SK-N-SH (cell line): Measurements from ENCODE around the gene CBS. TPM values are rescaled to one million over a fixed set of nuclear protein-coding genes. Genes with fewer than 3 reads are reported as not detected.

Experiments used
- CTCF ChIA-PET: fragments of 300-600, 350-600 bp; formaldehyde crosslinking; extraction: SDS; loops from one replicate; lab custom pipeline; 2021; lab: Yijun Ruan, JAX
- POLR2A ChIA-PET: fragments of 350-600 bp; sonication (Branson Sonifier 250); formaldehyde crosslinking; extraction: SDS; loops from one replicate; lab custom pipeline; 2020; ENCODE audit warnings: antibody characterized with exemption, inconsistent platforms; lab: Yijun Ruan, JAX
- DNase-seq: peaks from one replicate; pipeline ENCODE4 v3.0.0; 2012
- H2AFZ ChIP-seq: fragments of 200-600 bp; sonication (generic); 2 replicates; pipeline ENCODE4 v1.8.1; 2016; ENCODE audit warnings: antibody characterized with exemption, mild to moderate bottlenecking, low read depth
- H3F3A ChIP-seq: fragments of 200-600 bp; sonication (generic); replicated peaks from 2 replicates; pipeline ENCODE3; 2016; ENCODE audit warnings: antibody characterized with exemption, mild to moderate bottlenecking; ENCODE audit not compliant: insufficient read depth
- H3K27ac ChIP-seq, 2 experiments: fragments of 200-500 bp in 1 of 2; fragments of 200-600 bp in 1 of 2; sonication (Bioruptor generic) in 1 of 2; sonication (generic), shearing (Covaris generic) in 1 of 2; 2 replicates each; pipeline versions ENCODE4 v1.5.1 to v1.6.1; 2014 to 2016; ENCODE audit warnings: low read depth in 2 of 2, inconsistent platforms in 1 of 2, low read length in 1 of 2, mild to moderate bottlenecking in 1 of 2, mixed read lengths in 1 of 2
- H3K27me3 ChIP-seq: fragments of 200-600 bp; sonication (generic), shearing (Covaris generic); 2 replicates; pipeline ENCODE4 v1.6.1; 2016; ENCODE audit warnings: mixed run types; ENCODE audit not compliant: insufficient read depth
- H3K36me3 ChIP-seq, 2 experiments: fragments of 200-500 bp in 1 of 2; fragments of 200-600 bp in 1 of 2; sonication (Bioruptor generic) in 1 of 2; sonication (generic) in 1 of 2; replicated peaks in 1 of 2; 2 replicates each; pipeline versions ENCODE3 to v1.5.1; 2014 to 2016; ENCODE audit warnings: low read length in 1 of 2, mild to moderate bottlenecking in 1 of 2; ENCODE audit not compliant: insufficient read depth in 2 of 2, control insufficient read depth in 1 of 2
- H3K4me1 ChIP-seq, 2 experiments: fragments of 200-500 bp in 1 of 2; fragments of 200-600 bp in 1 of 2; sonication (Bioruptor generic) in 1 of 2; sonication (generic), shearing (Covaris generic) in 1 of 2; 2 replicates each; pipeline versions ENCODE4 v1.5.1 to v1.6.1; 2014 to 2016; ENCODE audit warnings: low read depth in 1 of 2, low read length in 1 of 2, mixed run types in 1 of 2; ENCODE audit not compliant: insufficient read depth in 2 of 2, control insufficient read depth in 1 of 2
- H3K4me2 ChIP-seq: fragments of 200-600 bp; sonication (generic), shearing (Covaris generic); 2 replicates; pipeline ENCODE4 v1.6.1; 2017; ENCODE audit warnings: mixed run types
- H3K4me3 ChIP-seq, 2 experiments: fragments of 200-500 bp in 1 of 2; fragments of 200-600 bp in 1 of 2; sonication (Bioruptor generic) in 1 of 2; sonication (generic), shearing (Covaris generic) in 1 of 2; 2 replicates each; pipeline versions ENCODE4 v1.5.1 to v1.8.1; 2014 to 2016; ENCODE audit warnings: low read depth in 2 of 2, inconsistent platforms in 1 of 2, low read length in 1 of 2, mild to moderate bottlenecking in 1 of 2, mixed read lengths in 1 of 2, moderate library complexity in 1 of 2
- H3K79me2 ChIP-seq: fragments of 200-600 bp; sonication (generic); 2 replicates; pipeline ENCODE4 v1.8.1; 2017; ENCODE audit warnings: mild to moderate bottlenecking; ENCODE audit not compliant: insufficient read depth
- H3K9ac ChIP-seq: fragments of 200-600 bp; sonication (generic); 2 replicates; pipeline ENCODE4 v1.6.1; 2017; ENCODE audit warnings: mixed run types
- H3K9me2 ChIP-seq: fragments of 200-600 bp; sonication (generic); 2 replicates; pipeline ENCODE4 v1.6.1; 2017; ENCODE audit warnings: mixed run types
- H3K9me3 ChIP-seq: fragments of 200-600 bp; sonication (generic); 2 replicates; pipeline ENCODE4 v1.6.1; 2017; ENCODE audit warnings: mixed run types, mild to moderate bottlenecking, moderate library complexity
- H4K20me1 ChIP-seq: fragments of 200-600 bp; sonication (generic); 2 replicates; pipeline ENCODE4 v1.6.1; 2017; ENCODE audit warnings: mild to moderate bottlenecking, mixed run types; ENCODE audit not compliant: insufficient read depth
- CHD2 ChIP-seq: fragments of 150-350 bp; IDR thresholded peaks from 2 replicates; pipeline ENCODE4 v1.6.1; 2018; ENCODE audit warnings: low read length; ENCODE audit not compliant: partially characterized antibody
- EP300 ChIP-seq, 2 experiments: IDR thresholded peaks; 2 replicates each; pipeline versions ENCODE4 v1.4.0 to v1.6.1; 2012; ENCODE audit warnings: borderline replicate concordance in 1 of 2, low read depth in 1 of 2, low read length in 1 of 2
- EZH2phosphoT487 ChIP-seq: fragments of 200-600 bp; sonication (generic); IDR thresholded peaks from 2 replicates; pipeline ENCODE4 v1.6.1; 2017; ENCODE audit warnings: low read depth, mixed run types, mild to moderate bottlenecking, antibody characterized with exemption, moderate library complexity, borderline replicate concordance
- FOSL2 ChIP-seq: IDR thresholded peaks from 2 replicates; pipeline ENCODE4 v1.4.0; 2012; ENCODE audit warnings: low read depth, mild to moderate bottlenecking, moderate library complexity, borderline replicate concordance
- FOXM1 ChIP-seq: IDR thresholded peaks from 2 replicates; pipeline ENCODE4 v1.4.0; 2012; ENCODE audit warnings: low read depth, mild to moderate bottlenecking
- GATA2 ChIP-seq: sonication (generic); formaldehyde crosslinking; IDR thresholded peaks from 2 replicates; pipeline ENCODE4 v1.5.0; 2020; ENCODE audit warnings: mild to moderate bottlenecking, missing genetic modification reagents
- MEF2A ChIP-seq: IDR thresholded peaks from 2 replicates; pipeline ENCODE4 v1.4.0; 2012; ENCODE audit warnings: low read depth, borderline replicate concordance
- NFIC ChIP-seq: IDR thresholded peaks from 2 replicates; pipeline ENCODE4 v1.4.0; 2012; ENCODE audit warnings: borderline replicate concordance
- NRF1 ChIP-seq: IDR thresholded peaks from 2 replicates; pipeline ENCODE4 v1.6.1; 2012; ENCODE audit warnings: low read depth, mild to moderate bottlenecking, low read length
- RAD21 ChIP-seq: IDR thresholded peaks from 2 replicates; pipeline ENCODE4 v1.6.1; 2012; ENCODE audit warnings: mild to moderate bottlenecking, low read length
- RCOR1 ChIP-seq: fragments of 150-350 bp; IDR thresholded peaks from 2 replicates; pipeline ENCODE4 v1.6.1; 2017; ENCODE audit warnings: antibody characterized with exemption, low read length
- SMC3 ChIP-seq: IDR thresholded peaks from 2 replicates; pipeline ENCODE4 v1.6.1; 2012; ENCODE audit warnings: low read depth, low read length, improper control_type of control experiment
- TEAD4 ChIP-seq: IDR thresholded peaks from 2 replicates; pipeline ENCODE4 v1.4.0; 2012; ENCODE audit warnings: mild to moderate bottlenecking, borderline replicate concordance; ENCODE audit not compliant: insufficient read depth
- YY1 ChIP-seq: IDR thresholded peaks from 2 replicates; pipeline ENCODE4 v1.4.0; 2012; ENCODE audit warnings: low read depth, mild to moderate bottlenecking
- WGBS: methylation state at CpG from one replicate; pipeline ENCODE4 v1.1.6; 2017; ENCODE audit warnings: low lambda C conversion rate; 5-methylcytosine and 5-hydroxymethylcytosine counted together
- polyA plus RNA-seq, 3 experiments: library from polyadenylated mRNA; depleted of rRNA; stranded (reverse); fragments of >200 nt; gene quantifications; 2 replicates each; pipeline ENCODE4 v1.2.3, GENCODE V29; 2012
- TF ChIP-seq, protein P1 (sequence below): fragments of 150-350 bp; IDR thresholded peaks from 2 replicates; pipeline ENCODE4 v1.6.1; 2016; ENCODE audit warnings: mild to moderate bottlenecking, low read depth, low read length
- TF ChIP-seq, protein P2 (sequence below): IDR thresholded peaks from 2 replicates; pipeline ENCODE4 v1.4.0; 2012; ENCODE audit warnings: low read depth, borderline replicate concordance

CBS gene
- polyA plus RNA-seq, 1 of the 3 experiments (the other 2 are of a cell fraction) = 15.1 TPM

DNA sequence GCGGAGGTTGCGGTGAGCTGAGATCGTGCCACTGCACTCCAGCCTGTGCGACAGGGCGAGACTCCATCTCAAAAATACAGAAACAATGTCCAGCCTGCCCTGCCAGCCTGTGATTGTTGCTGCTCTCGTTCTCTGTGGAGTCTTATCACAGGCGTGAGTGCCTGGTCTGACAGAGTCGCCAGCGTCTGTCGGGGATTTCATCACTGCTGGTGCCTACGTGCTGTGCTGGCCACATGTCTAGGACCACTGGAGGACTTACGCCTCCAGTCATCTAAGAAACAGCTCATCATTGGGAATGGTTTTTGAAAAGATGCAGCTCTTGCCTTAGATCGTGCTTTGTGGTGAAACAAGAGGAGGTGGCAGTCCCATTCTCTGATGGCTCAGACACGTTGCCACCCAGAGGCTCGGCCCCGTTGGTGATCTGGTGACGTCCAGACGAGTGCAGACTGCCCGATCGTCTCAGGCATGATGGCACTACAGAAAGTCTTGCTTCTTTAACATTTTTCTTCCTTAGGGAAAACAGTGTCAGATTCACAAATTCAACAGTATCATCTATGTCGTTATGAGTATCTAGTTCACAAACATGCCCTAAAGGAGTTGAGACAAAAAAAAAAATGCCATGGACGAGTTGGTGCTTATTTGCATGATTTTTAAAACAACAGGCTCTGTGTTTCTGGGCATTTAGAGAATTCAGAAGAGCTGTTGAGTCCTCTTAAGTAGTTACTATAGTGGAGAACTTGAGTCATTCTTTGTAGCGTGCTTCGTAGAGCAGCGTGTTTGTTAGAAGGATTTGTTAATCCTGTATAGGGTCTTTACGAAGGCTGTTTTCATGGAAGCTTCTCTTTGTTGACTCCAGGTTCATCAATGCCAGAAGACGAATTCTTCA is 47.5 kb downstream of the CBS start:
- Histone ChIP-seq H2AFZ (no peak overlapping the region), H3K9me3 (no peaks in the 10 kb centered on the region), H3K79me2 (no peaks in the 10 kb centered on the region), H3K36me3 (peaks cover 7 to 22% of the 10 kb centered on the region in 2 experiments), H3K27ac (no peak overlapping the region), H3K9ac (no peak overlapping the region), H3K4me2 (no peak overlapping the region), H3K4me1 (peaks cover under 1 to 1% of the 10 kb centered on the region in 2 experiments; a peak in 2 of 4 replicates), H3K27me3 (no peaks in the 10 kb centered on the region), H4K20me1 (no peaks in the 10 kb centered on the region), H3K4me3 (no peak overlapping the region), H3K9me2 (no peaks in the 10 kb centered on the region), H3F3A (no peaks in the 10 kb centered on the region)
- CTCF ChIA-PET = interaction anchor here (0.6 to 1.2 kb wide), 2 partner anchors 11 to 106 kb away, joined by 3 read pairs; no protein-coding TSS in a partner anchor
- no peak for DNase-seq
- WGBS = 93% methylated on average over 17 of the region's 27 CpGs
- POLR2A ChIA-PET = no interaction called here
- TF ChIP-seq CHD2 = no peak

DNA sequence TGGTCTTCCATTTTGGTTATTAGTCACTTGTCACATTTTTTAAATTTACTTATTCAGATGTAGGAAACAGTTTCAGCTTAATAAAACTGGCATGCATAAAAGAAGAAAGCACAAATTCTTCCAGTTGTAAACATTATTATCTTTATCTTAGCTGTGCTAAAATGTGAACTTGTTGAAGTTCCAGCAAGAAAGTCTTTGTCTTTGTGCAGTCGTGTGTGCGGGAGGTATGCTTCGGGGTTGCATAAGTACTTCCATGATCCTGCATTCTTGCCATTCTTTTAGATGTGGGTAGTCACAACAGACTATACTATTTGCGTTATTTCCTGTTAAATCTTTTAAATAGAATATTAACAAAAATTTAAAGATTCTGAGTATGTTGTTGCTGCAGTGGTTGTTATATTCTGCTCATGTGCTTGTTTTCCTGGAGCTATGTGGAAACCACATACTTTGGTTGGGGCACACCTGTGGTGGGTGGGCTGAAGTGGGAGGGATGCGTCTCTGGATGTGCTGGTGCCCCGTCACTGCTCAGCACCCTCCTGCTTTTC is 49.9 kb downstream of the CBS start:
- TF ChIP-seq, protein P1, sequence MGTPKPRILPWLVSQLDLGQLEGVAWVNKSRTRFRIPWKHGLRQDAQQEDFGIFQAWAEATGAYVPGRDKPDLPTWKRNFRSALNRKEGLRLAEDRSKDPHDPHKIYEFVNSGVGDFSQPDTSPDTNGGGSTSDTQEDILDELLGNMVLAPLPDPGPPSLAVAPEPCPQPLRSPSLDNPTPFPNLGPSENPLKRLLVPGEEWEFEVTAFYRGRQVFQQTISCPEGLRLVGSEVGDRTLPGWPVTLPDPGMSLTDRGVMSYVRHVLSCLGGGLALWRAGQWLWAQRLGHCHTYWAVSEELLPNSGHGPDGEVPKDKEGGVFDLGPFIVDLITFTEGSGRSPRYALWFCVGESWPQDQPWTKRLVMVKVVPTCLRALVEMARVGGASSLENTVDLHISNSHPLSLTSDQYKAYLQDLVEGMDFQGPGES = no peak
- no peak for TF ChIP-seq TEAD4
- no peak for TF ChIP-seq NRF1
- H3K9me3 ChIP-seq = no peaks in the 10 kb centered on the region
- POLR2A ChIA-PET = no interaction called here

DNA sequence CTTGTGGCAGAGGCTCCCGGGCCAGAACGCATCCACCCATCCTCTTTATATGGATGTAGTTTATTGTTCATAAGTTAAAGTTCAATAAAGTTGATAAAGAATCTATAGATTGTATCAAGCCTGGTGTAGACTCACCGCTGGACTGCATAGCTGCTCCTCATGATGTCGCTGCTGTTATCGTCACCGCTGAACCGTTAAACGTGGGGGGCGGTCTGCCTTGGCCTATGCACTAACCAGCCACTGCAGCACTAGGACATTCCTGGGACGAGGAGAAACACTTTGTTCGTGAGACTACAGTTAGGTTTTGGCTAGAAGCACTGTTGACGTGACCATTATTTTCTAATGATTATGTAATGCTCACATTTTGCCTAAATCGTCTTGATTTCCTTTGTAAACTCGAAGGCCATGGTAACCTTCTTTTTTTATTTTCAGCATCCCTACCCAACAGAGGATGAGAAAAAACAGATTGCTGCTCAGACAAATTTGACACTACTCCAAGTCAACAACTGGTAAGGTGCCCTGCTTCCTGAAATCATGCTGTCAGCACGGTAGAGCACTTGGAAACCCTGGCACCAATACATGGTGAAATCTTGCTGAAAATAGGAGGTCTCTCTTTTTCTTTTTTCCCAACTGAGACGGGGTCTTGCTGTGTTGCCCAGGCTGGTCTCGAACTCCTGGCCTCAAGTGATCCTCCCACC is 51.0 kb downstream of the CBS start:
- Histone ChIP-seq H3F3A (no peaks in the 10 kb centered on the region), H4K20me1 (no peaks in the 10 kb centered on the region), H3K27me3 (no peaks in the 10 kb centered on the region), H2AFZ (no peak overlapping the region), H3K79me2 (no peaks in the 10 kb centered on the region), H3K9me3 (no peaks in the 10 kb centered on the region), H3K4me1 (no peaks in the 10 kb centered on the region; a peak in 1 of 4 replicates), H3K36me3 (peaks cover 5 to 8% of the 10 kb centered on the region in 2 experiments), H3K9ac (no peak overlapping the region), H3K4me2 (no peak overlapping the region), H3K9me2 (no peaks in the 10 kb centered on the region), H3K4me3 (no peak overlapping the region), H3K27ac (no peak overlapping the region)
- no peak for DNase-seq
- 95% methylated on average over 17 of the region's 17 CpGs for WGBS
- ChIA-PET CTCF (no interaction called here), POLR2A (no interaction called here)
- no peak for TF ChIP-seq RCOR1
- no peak for TF ChIP-seq EP300 (IDR thresholded peaks at IDR 0.05; ENCODE audit: borderline replicate concordance in 1 of 2, low read depth in 1 of 2, low read length in 1 of 2)
- no peak for TF ChIP-seq RAD21
- TF ChIP-seq NFIC = no peak
- no peak for TF ChIP-seq CHD2
- TF ChIP-seq, protein P2, sequence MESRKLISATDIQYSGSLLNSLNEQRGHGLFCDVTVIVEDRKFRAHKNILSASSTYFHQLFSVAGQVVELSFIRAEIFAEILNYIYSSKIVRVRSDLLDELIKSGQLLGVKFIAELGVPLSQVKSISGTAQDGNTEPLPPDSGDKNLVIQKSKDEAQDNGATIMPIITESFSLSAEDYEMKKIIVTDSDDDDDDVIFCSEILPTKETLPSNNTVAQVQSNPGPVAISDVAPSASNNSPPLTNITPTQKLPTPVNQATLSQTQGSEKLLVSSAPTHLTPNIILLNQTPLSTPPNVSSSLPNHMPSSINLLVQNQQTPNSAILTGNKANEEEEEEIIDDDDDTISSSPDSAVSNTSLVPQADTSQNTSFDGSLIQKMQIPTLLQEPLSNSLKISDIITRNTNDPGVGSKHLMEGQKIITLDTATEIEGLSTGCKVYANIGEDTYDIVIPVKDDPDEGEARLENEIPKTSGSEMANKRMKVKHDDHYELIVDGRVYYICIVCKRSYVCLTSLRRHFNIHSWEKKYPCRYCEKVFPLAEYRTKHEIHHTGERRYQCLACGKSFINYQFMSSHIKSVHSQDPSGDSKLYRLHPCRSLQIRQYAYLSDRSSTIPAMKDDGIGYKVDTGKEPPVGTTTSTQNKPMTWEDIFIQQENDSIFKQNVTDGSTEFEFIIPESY = no peak
- no peak for TF ChIP-seq EZH2phosphoT487
- no peak for TF ChIP-seq GATA2
- TF ChIP-seq SMC3 = no peak
- no peak for TF ChIP-seq FOSL2
- TF ChIP-seq YY1 = no peak
- no peak for TF ChIP-seq FOXM1
- TF ChIP-seq TEAD4 = no peak
- no peak for TF ChIP-seq MEF2A

More for the DNA sequence above, 49.9 kb downstream of the CBS start:
- Histone ChIP-seq H3K79me2 (no peaks in the 10 kb centered on the region), H3F3A (no peaks in the 10 kb centered on the region), H3K4me1 (no peaks in the 10 kb centered on the region; a peak in 1 of 4 replicates), H3K4me3 (no peak overlapping the region), H3K9me2 (no peaks in the 10 kb centered on the region), H3K36me3 (peaks cover 7 to 15% of the 10 kb centered on the region in 2 experiments), H3K27me3 (no peaks in the 10 kb centered on the region), H3K27ac (no peak overlapping the region), H4K20me1 (no peaks in the 10 kb centered on the region), H3K4me2 (no peak overlapping the region), H3K9ac (no peak overlapping the region), H2AFZ (no peak overlapping the region)
- DNase-seq = no peak
- WGBS = 90% methylated on average over 6 of the region's 6 CpGs
- CTCF ChIA-PET = interaction anchor here (0.9 to 1.0 kb wide), 2 partner anchors 10 to 432 kb away, joined by 3 read pairs; no protein-coding TSS in a partner anchor
